Measurements from ENCODE around the gene LTN1. TPM values are rescaled to one million over a fixed set of nuclear protein-coding genes. Genes with fewer than 3 reads are reported as not detected.

The LTN1 gene
- total RNA-seq, 1 experiment from 2014 or later: 18.7 TPM

GRCh38 chr21:28949318-28949717 lies 43.4 kb downstream of the LTN1 start:
- Histone ChIP-seq H2AFZ (no peak overlapping the region), H3K4me2 (no peak overlapping the region), H4K20me1 (ENCODE audit: insufficient read depth) (no peaks in the 10 kb centered on the region), H3K4me1 (replicated peaks; ENCODE audit: insufficient read depth) (no peaks in the 10 kb centered on the region; the same call in 1 of the 2 replicates), H3F3A (ENCODE audit: insufficient read depth, low read depth) (no peaks in the 10 kb centered on the region), H3K4me3 (no peak overlapping the region), H3K27ac (no peak overlapping the region), H3K79me2 (ENCODE audit: low read depth) (no peaks in the 10 kb centered on the region), H3K36me3 (ENCODE audit: low read depth) (peaks cover 6% of the 10 kb centered on the region), H3K9me2 (ENCODE audit: insufficient read depth) (no peaks in the 10 kb centered on the region), H3K27me3 (ENCODE audit: insufficient read depth, low read depth) (no peaks in the 10 kb centered on the region), H3K9me3 (ENCODE audit: insufficient read depth, low read depth) (no peaks in the 10 kb centered on the region)
- BruUV-seq (replicated peaks): no TSS peak
- intact Hi-C loops (cut with micrococcal nuclease; ENCODE audit: unreplicated experiment): no loop called here
- CTCF ChIA-PET: no interaction called here
- POLR2A ChIA-PET (ENCODE audit: unreplicated experiment): no interaction called here
- no peak for TF ChIP-seq EZH2 (IDR thresholded peaks at IDR 0.05; ENCODE audit: low read depth)
- TF ChIP-seq CTCF (conservative IDR thresholded peaks at IDR 0.05): no peak
- no peak for DNase-seq

GRCh38 chr21:28944296-28944695 lies 48.4 kb downstream of the LTN1 start:
- no peak overlapping the region for H3K4me3 ChIP-seq
- H3F3A ChIP-seq (ENCODE audit: insufficient read depth, low read depth): no peaks in the 10 kb centered on the region
- no peaks in the 10 kb centered on the region for H3K4me1 ChIP-seq (replicated peaks; ENCODE audit: insufficient read depth)
- no peak overlapping the region for H2AFZ ChIP-seq
- no peaks in the 10 kb centered on the region for H3K9me3 ChIP-seq (ENCODE audit: insufficient read depth, low read depth)
- DNase-seq: no peak
- H3K36me3 ChIP-seq (ENCODE audit: low read depth): no peaks in the 10 kb centered on the region; the same call in 1 of the 2 replicates
- BruUV-seq (replicated peaks): no TSS peak
- no peaks in the 10 kb centered on the region for H3K9me2 ChIP-seq (ENCODE audit: insufficient read depth)
- no peak overlapping the region for H3K4me2 ChIP-seq
- POLR2A ChIA-PET (ENCODE audit: unreplicated experiment): no interaction called here
- no peaks in the 10 kb centered on the region for H3K27me3 ChIP-seq (ENCODE audit: insufficient read depth, low read depth)
- TF ChIP-seq CTCF (conservative IDR thresholded peaks at IDR 0.05): no peak
- no peaks in the 10 kb centered on the region for H3K79me2 ChIP-seq (ENCODE audit: low read depth)
- no peak overlapping the region for H3K27ac ChIP-seq
- intact Hi-C loops (cut with micrococcal nuclease; ENCODE audit: unreplicated experiment): loop anchor here (5.0 kb wide), 1 partner anchor 197 kb away; no protein-coding TSS in a partner anchor
- no peaks in the 10 kb centered on the region for H4K20me1 ChIP-seq (ENCODE audit: insufficient read depth)
- CTCF ChIA-PET: no interaction called here

GRCh38 chr21:28943631-28944030 lies 49.0 kb downstream of the LTN1 start:
- no peaks in the 10 kb centered on the region for H3K79me2 ChIP-seq (ENCODE audit: low read depth)
- no peak overlapping the region for H3K4me2 ChIP-seq
- DNase-seq: no peak
- H3K4me1 ChIP-seq (replicated peaks; ENCODE audit: insufficient read depth): no peaks in the 10 kb centered on the region
- intact Hi-C loops (cut with micrococcal nuclease; ENCODE audit: unreplicated experiment): loop anchor here (5.0 kb wide), 1 partner anchor 196 kb away; no protein-coding TSS in a partner anchor
- no peaks in the 10 kb centered on the region; the same call in 1 of the 2 replicates for H3K36me3 ChIP-seq (ENCODE audit: low read depth)
- TF ChIP-seq EZH2 (IDR thresholded peaks at IDR 0.05; ENCODE audit: low read depth): no peak
- no peak overlapping the region for H2AFZ ChIP-seq
- CTCF ChIA-PET: no interaction called here
- no peaks in the 10 kb centered on the region for H3K27me3 ChIP-seq (ENCODE audit: insufficient read depth, low read depth)
- no peaks in the 10 kb centered on the region for H3K9me3 ChIP-seq (ENCODE audit: insufficient read depth, low read depth)
- H3K4me3 ChIP-seq: no peak overlapping the region
- no peaks in the 10 kb centered on the region for H3F3A ChIP-seq (ENCODE audit: insufficient read depth, low read depth)
- H3K27ac ChIP-seq: no peak overlapping the region
- H3K9me2 ChIP-seq (ENCODE audit: insufficient read depth): no peaks in the 10 kb centered on the region
- H4K20me1 ChIP-seq (ENCODE audit: insufficient read depth): no peaks in the 10 kb centered on the region
- POLR2A ChIA-PET (ENCODE audit: unreplicated experiment): no interaction called here
- BruUV-seq (replicated peaks): no TSS peak

- no peak for TF ChIP-seq EZH2 (IDR thresholded peaks at IDR 0.05; ENCODE audit: low read depth)
- TF ChIP-seq CTCF (conservative IDR thresholded peaks at IDR 0.05): no peak
- H3K4me2 ChIP-seq: no peak overlapping the region
- BruUV-seq (replicated peaks): no TSS peak
- no peak overlapping the region for H2AFZ ChIP-seq
- H3K4me3 ChIP-seq: no peak overlapping the region
- no peaks in the 10 kb centered on the region for H3F3A ChIP-seq (ENCODE audit: insufficient read depth, low read depth)
- no peaks in the 10 kb centered on the region for H4K20me1 ChIP-seq (ENCODE audit: insufficient read depth)
- no peak overlapping the region for H3K27ac ChIP-seq
- ChIA-PET CTCF (no interaction called here), POLR2A (ENCODE audit: unreplicated experiment) (no interaction called here)
- no peaks in the 10 kb centered on the region for H3K9me3 ChIP-seq (ENCODE audit: insufficient read depth, low read depth)
- H3K79me2 ChIP-seq (ENCODE audit: low read depth): no peaks in the 10 kb centered on the region
- no peak for DNase-seq
- no peaks in the 10 kb centered on the region for H3K4me1 ChIP-seq (replicated peaks; ENCODE audit: insufficient read depth)
- H3K9me2 ChIP-seq (ENCODE audit: insufficient read depth): no peaks in the 10 kb centered on the region
- intact Hi-C loops (cut with micrococcal nuclease; ENCODE audit: unreplicated experiment): no loop called here
- no peaks in the 10 kb centered on the region; the same call in 1 of the 2 replicates for H3K36me3 ChIP-seq (ENCODE audit: low read depth)
- no peaks in the 10 kb centered on the region for H3K27me3 ChIP-seq (ENCODE audit: insufficient read depth, low read depth)
Measured at GRCh38 chr21:28938726-28939125, 54.0 kb downstream of the LTN1 start.

Measured in PC-9 (cell line).